Stimulated activated CD4-positive, alpha-beta T cell treated with anti-CD3 and anti-CD28 coated beads, Interleukin-2, amount 100 ng/mL, for 4 hours (primary cell): Measurements from ENCODE around the gene ABCA4.

Experiments used
- DNase-seq: peaks from one replicate; pipeline ENCODE4 v3.0.0-alpha.2; 2020; ENCODE audit warnings: low read depth

The ABCA4 gene

DNA sequence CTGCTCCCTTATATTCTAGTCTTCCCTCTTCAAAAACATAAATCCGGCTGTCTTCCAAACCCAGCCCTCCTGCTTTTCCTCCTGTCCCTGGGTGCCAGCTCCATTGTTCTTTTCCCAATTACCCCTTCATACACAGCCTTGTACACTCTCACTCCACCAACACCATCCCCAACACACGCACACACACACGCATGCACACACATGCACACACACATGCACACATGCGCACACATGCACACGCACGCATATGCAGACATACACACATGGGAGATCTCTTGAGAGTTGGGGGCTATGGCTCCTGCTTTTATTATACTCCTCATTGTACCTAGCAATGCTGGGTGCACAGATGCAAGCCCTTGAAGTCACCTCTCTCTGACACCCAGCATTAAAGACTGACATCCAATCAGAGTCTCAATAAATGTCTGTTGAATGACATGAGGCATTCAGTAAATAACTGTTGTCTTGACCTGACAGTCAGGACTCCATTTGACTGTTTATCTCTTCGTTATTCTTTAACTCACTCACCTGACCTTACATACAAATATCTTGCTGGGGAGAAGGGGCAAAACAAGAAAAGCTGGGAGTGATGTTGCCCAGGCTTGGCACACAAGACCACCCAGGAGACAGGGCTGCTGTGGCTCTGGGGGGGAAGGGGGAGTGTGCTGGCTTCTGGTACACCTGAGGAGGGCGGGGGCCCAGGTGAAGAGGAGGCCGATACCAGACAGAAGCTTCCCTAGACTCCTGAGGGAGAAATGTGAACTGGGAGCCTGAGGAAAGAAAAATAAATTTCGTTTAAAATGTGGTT lies 16.0 kb downstream of the ABCA4 start:
- no peak for DNase-seq

DNA sequence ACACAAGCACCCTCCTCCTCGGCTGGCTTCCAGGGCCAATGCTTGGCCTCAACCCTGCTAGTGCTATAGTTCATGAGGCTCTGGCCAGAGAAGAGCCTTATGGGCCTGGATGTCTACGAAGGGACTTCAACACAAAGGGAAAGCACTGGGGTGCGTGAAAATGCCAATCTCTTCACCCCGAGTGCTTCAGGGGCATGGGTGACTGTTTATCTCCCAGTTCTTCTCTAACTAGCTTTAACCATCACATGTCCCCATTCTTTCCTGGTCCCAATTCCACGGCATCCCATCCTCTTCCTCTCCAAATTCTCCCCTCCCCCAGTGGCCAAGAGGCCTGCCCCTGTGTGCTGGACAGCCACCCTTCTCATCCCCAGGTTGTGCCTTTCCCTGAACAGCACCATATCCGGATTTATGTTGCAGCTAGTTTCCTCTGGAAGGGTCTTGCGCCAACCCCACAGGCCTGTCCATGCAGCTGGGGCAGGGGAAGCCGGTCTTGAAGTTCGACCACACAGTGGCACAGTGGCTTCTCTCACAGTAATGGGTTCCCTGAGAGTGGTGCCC lies 16.7 kb downstream of the ABCA4 start:
- no peak for DNase-seq

DNA sequence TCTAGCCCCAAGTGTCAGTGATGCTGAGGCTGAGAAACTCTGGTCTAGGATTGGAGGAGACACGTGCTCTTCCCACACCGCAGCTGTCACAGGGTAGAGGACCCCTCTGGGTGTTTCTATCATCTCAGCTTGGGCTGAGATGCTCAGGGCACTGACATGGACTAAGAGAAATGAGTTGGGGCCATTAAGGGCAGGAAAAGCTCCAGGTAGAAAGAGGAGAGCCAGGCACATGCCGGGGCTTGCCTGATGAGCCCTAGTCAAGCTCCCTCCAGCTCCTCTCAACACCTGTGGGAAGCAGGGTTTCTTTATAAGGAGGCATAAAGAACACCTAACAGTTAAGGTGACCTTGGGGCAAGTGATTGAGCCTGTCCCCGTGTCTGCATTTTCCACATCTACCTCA lies 17.3 kb downstream of the ABCA4 start:
- DNase-seq = no peak

- DNase-seq = no peak
Observed at GRCh38 chr1:94101613-94102525, 19.1 kb downstream of the ABCA4 start.

GRCh38 chr1:94100785-94101612 lies 19.9 kb downstream of the ABCA4 start:
- DNase-seq = no peak

GRCh38 chr1:94100129-94100784 lies 20.7 kb downstream of the ABCA4 start:
- no peak for DNase-seq

- no peak for DNase-seq
Observed at GRCh38 chr1:94099303-94099702, 21.6 kb downstream of the ABCA4 start.

DNA sequence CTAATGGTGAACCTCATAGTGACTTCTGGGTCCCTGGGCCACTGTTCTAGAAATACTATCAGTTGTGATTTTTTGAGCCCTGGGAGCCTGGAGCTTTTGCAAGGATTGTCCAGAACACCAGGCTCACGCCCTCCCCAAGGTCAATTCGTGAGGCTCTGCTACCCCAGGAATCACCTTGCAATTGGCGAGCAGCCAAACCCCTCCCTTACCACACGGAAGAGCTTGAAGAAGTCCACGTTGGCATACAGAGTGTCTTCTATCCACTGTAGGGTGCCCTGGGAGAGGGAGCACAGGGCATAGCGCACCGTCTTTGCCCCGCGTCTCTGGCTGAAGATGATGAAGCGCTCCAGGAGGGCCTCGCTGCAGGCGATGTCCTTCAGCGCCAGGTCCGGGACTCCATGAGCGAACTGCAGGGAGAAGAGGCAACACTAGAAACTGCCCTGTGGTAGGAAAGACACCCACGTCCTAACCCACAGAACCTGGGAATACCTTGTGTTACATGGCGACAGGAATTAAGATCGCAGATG lies 22.3 kb downstream of the ABCA4 start:
- no peak for DNase-seq

DNA sequence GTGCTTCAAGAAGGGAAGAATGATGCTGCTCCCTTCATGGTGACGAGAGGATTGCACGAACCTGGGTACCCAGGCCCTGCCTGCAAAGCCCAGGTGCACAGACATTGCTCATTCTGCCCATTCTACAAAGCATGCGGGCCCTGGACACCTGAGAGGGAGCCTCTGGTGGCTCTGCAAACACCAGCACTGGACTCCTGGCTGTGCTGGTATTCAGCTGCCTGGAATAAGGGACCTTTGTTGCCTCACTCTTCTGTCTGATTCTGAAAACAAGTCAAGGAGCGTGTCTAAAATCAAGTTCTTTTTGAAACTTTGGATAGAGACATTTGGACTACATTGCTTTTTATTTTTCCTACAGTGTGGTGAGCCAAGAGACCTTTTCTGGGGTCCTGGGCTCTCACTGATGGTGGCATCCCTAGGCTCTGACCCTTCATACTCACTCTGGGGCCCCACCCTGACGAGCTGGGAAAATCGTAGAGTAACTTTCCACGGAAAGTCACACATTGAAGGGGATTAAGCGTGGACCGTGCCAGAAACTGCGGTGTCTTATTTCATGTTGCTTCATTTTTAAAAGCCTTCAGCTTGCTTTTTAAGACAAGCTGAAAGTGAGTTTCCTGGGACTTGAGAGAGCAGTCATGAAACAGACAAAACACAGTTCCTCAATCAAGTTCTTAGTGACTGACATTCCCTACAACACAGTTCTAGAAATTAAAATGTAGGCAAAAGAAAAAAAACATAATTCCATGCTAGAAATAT lies 24.0 kb downstream of the ABCA4 start:
- no peak for DNase-seq

GRCh38 chr1:94095744-94096469 lies 25.0 kb downstream of the ABCA4 start:
- no peak for DNase-seq

- no peak for DNase-seq
Observed at GRCh38 chr1:94095112-94095637, 25.8 kb downstream of the ABCA4 start.

DNA sequence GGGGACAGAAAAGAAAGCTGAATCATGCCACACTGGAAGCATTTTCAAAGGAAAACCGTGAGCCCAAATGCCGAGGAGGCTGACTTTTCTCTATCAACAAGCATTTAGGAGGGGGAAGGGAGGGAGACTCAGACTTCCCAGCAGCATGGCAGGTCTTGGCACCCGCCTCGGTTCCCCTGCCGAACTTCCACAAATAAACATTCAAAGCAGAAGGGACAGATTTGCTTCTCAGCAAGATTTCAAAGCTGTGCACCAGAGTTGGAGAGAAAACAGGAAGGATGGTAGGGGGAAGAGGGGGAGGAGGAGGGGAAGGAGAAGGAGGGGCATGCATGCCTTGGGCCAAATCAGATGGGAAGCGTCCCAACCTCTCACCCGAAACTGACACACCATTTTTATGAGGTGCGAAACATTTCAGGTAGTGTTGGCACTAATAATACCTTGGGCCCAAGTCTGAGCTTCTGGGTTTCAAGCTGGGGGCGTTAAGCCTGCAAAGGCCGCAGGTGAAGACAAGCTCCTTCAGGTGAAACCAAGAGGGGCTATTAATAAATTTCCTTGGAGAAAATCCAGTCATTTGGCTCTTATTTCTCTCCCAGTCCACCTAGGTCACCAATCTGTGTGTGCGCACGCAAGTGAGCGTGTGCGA lies 26.4 kb downstream of the ABCA4 start:
- DNase-seq = no peak

DNA sequence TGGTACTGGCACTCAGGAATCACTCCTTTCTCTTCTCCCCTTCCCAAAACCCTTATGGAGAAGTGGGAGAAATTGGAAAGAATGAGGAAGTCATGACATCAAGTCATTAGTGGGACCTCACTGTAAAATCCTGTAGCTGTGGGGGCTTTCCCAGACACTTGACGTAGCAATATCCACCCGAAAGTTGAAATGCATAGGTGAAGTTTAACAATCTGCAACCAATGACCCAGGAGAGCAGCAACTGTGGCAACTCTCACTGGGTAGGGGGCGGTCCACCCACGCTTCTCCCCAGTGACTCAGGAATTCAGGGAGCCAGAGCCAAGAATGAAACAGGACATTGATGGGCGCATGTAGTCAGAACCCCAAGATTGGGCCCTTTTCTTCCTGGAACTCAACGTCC lies 27.0 kb downstream of the ABCA4 start:
- DNase-seq = no peak

GRCh38 chr1:94093396-94093795 lies 27.6 kb downstream of the ABCA4 start:
- DNase-seq = no peak

GRCh38 chr1:94092210-94092613 lies 28.7 kb downstream of the ABCA4 start:
- DNase-seq = no peak

- no peak for DNase-seq
Observed at GRCh38 chr1:94090761-94091160, 30.2 kb downstream of the ABCA4 start.

GRCh38 chr1:94087193-94087592 lies 33.8 kb downstream of the ABCA4 start:
- no peak for DNase-seq

- no peak for DNase-seq
Observed at GRCh38 chr1:94084547-94084946, 36.4 kb downstream of the ABCA4 start.

- DNase-seq = no peak
Observed at GRCh38 chr1:94084085-94084484, 36.9 kb downstream of the ABCA4 start.
